WTC11 (cell line): ENCODE measurements around the gene TNFRSF11A. TPM values are rescaled to one million over a fixed set of nuclear protein-coding genes. Genes with fewer than 3 reads are reported as not detected.

Source experiments
- ATAC-seq: fragments of 200-7000 bp; cut with Tn5 transposase; 2 replicates; pipeline ENCODE4 v1.10.0; 2021; ENCODE audit warnings: mild to moderate bottlenecking, moderate library complexity
- CTCF ChIA-PET: fragments of 300-600 bp; sonication (Branson Sonifier 250); formaldehyde crosslinking; loops from one replicate; lab custom pipeline; 2021; ENCODE audit warnings: antibody characterized with exemption; lab: Charles Lee
- POLR2A ChIA-PET: fragments of 350-600 bp; sonication (Branson Sonifier 250); formaldehyde crosslinking; loops from one replicate; lab custom pipeline; 2021; ENCODE audit warnings: antibody characterized with exemption; lab: Charles Lee
- DNase-seq: peaks from one replicate; pipeline ENCODE4 v3.0.0; 2021; ENCODE audit warnings: low spot score
- H3K27ac Mint-ChIP-seq: 2 replicates; pipeline ENCODE4 v1.8.0; 2021; ENCODE audit warnings: mixed read lengths
- H3K27me3 Mint-ChIP-seq: 2 replicates; pipeline ENCODE4 v1.8.0; 2021; ENCODE audit warnings: low read depth, mild to moderate bottlenecking, moderate library complexity, mixed read lengths
- H3K36me3 Mint-ChIP-seq: 2 replicates; pipeline ENCODE4 v1.8.0; 2021; ENCODE audit warnings: mixed read lengths
- H3K4me1 Mint-ChIP-seq: 2 replicates; pipeline ENCODE4 v1.8.0; 2022; ENCODE audit warnings: mixed read lengths
- H3K4me3 Mint-ChIP-seq: 2 replicates; pipeline ENCODE4 v1.8.0; 2021; ENCODE audit warnings: mild to moderate bottlenecking, moderate library complexity, mixed read lengths
- H3K9me3 Mint-ChIP-seq: 2 replicates; pipeline ENCODE4 v1.8.0; 2021; ENCODE audit warnings: mixed read lengths
- ATF3 ChIP-seq: sonication (generic); formaldehyde crosslinking; conservative IDR thresholded peaks from 2 replicates; pipeline ENCODE4 v1.8.1; 2022; ENCODE audit warnings: mild to moderate bottlenecking, missing genetic modification reagents
- ATF6 ChIP-seq: sonication (generic); formaldehyde crosslinking; IDR thresholded peaks from 2 replicates; pipeline ENCODE4 v1.8.1; 2023; ENCODE audit warnings: mild to moderate bottlenecking, missing genetic modification reagents
- E2F4 ChIP-seq: sonication (generic); formaldehyde crosslinking; IDR thresholded peaks from 2 replicates; pipeline ENCODE4 v1.8.1; 2022; ENCODE audit warnings: low read depth, mild to moderate bottlenecking, moderate library complexity, missing genetic modification reagents, borderline replicate concordance
- ELF4 ChIP-seq: sonication (generic); formaldehyde crosslinking; IDR thresholded peaks from 2 replicates; pipeline ENCODE4 v1.8.1; 2022; ENCODE audit warnings: low read depth, mild to moderate bottlenecking, moderate library complexity, missing genetic modification reagents
- NR1H2 ChIP-seq: sonication (generic); formaldehyde crosslinking; IDR thresholded peaks from 2 replicates; pipeline ENCODE4 v1.9.0; 2021; ENCODE audit warnings: mild to moderate bottlenecking, moderate library complexity, missing genetic modification reagents
- NR2C2 ChIP-seq: sonication (generic); formaldehyde crosslinking; IDR thresholded peaks from 2 replicates; pipeline ENCODE4 v1.8.0; 2022; ENCODE audit warnings: mild to moderate bottlenecking, missing genetic modification reagents
- RORB ChIP-seq: fragments of 250-450 bp; sonication (Bioruptor Pico); IDR thresholded peaks from 2 replicates; pipeline ENCODE4 v1.9.0; 2021; ENCODE audit warnings: mild to moderate bottlenecking
- SMAD3 ChIP-seq: sonication (generic); formaldehyde crosslinking; IDR thresholded peaks from 2 replicates; pipeline ENCODE4 v1.8.0; 2022; ENCODE audit warnings: missing genetic modification reagents, mild to moderate bottlenecking, borderline replicate concordance
- SMAD4 ChIP-seq: sonication (generic); formaldehyde crosslinking; IDR thresholded peaks from 2 replicates; pipeline ENCODE4 v1.8.0; 2022; ENCODE audit warnings: mild to moderate bottlenecking, missing genetic modification reagents
- ZBTB43 ChIP-seq: sonication (generic); formaldehyde crosslinking; IDR thresholded peaks from 2 replicates; pipeline ENCODE4 v1.8.1; 2023; ENCODE audit warnings: mild to moderate bottlenecking, missing genetic modification reagents
- ZNF121 ChIP-seq: sonication (generic); formaldehyde crosslinking; IDR thresholded peaks from 2 replicates; pipeline ENCODE4 v1.8.0; 2023; ENCODE audit warnings: missing genetic modification reagents
- ZNF263 ChIP-seq: sonication (generic); formaldehyde crosslinking; IDR thresholded peaks from 2 replicates; pipeline ENCODE4 v1.8.1; 2022; ENCODE audit warnings: low read depth, mild to moderate bottlenecking, moderate library complexity, missing genetic modification reagents
- ZNF281 ChIP-seq: sonication (generic); formaldehyde crosslinking; IDR thresholded peaks from 2 replicates; pipeline ENCODE4 v1.8.0; 2023; ENCODE audit warnings: mild to moderate bottlenecking, missing genetic modification reagents
- ZNF416 ChIP-seq: fragments of 250-450 bp; sonication (Bioruptor Pico); IDR thresholded peaks from 2 replicates; pipeline ENCODE4 v1.9.0; 2021; ENCODE audit warnings: mild to moderate bottlenecking, inconsistent platforms
- ZNF425 ChIP-seq: fragments of 250-450 bp; sonication (Bioruptor Pico); conservative IDR thresholded peaks from 2 replicates; pipeline ENCODE4 v1.9.0; 2021; ENCODE audit warnings: mild to moderate bottlenecking
- ZNF671 ChIP-seq: fragments of 250-450 bp; sonication (Bioruptor Pico); IDR thresholded peaks from 2 replicates; pipeline ENCODE4 v1.8.0; 2021; ENCODE audit warnings: mild to moderate bottlenecking
- total RNA-seq: library from RNA; stranded (reverse); gene quantifications from 3 replicates; pipeline ENCODE4 v1.2.3, GENCODE V29; 2021
- TF ChIP-seq, protein P1 (sequence below): fragments of 250-450 bp; sonication (Bioruptor Pico); IDR thresholded peaks from 2 replicates; pipeline ENCODE4 v1.9.0; 2021; ENCODE audit warnings: mild to moderate bottlenecking
- TF ChIP-seq, protein P2 (sequence below): sonication (generic); formaldehyde crosslinking; IDR thresholded peaks from 2 replicates; pipeline ENCODE4 v1.8.0; 2023; ENCODE audit warnings: missing genetic modification reagents
- TF ChIP-seq, protein P3 (sequence below): sonication (generic); formaldehyde crosslinking; IDR thresholded peaks from 2 replicates; pipeline ENCODE4 v1.8.1; 2022; ENCODE audit warnings: mild to moderate bottlenecking, missing genetic modification reagents, moderate library complexity, borderline replicate concordance

TNFRSF11A gene
- total RNA-seq, 1 experiment from 2014 or later = 4.9 TPM

DNA sequence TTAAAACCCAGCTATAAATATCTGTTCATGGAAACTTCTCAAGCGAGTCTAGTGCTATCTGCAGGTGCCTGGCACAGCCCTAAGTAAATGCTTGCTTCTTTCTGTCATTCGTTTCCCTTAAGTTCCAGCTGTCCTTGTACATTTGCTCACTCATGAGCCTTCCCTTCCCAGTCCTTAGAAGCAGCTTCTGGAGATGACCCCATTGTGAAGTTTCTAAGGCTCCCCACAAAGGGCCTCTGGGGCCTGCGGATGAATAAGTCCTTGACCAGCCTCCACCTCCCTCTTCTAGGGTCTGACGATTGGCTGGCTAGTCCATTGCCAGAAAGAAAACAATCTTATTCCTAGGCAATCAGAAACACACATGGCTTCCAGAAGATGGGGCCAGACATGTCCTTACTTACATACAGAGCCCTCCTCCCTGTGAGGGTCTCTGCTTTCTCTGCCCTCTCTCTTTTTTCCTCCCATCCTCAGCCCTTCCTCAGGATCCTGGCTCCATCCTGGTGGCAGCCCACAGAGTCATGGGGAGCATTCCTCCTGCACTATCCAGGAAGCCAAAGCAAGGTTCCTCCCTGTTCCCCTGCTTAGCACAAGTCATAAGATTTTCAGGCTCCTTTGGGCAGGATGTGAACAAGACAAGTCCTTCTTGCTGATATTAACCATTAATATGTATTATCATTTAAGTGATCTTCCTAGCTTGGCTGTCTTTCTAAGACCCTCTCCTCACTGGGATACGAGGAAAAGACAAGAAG, 87.3 kb downstream of the TNFRSF11A start:
- no peaks in the 10 kb centered on the region; the same call in 1 of the 2 replicates for H3K27me3 Mint-ChIP-seq
- no peak for ATAC-seq
- H3K27ac Mint-ChIP-seq = no peak overlapping the region
- no peaks in the 10 kb centered on the region for H3K4me1 Mint-ChIP-seq
- peaks cover 10% of the 10 kb centered on the region for H3K9me3 Mint-ChIP-seq
- CTCF ChIA-PET = no interaction called here
- TF ChIP-seq RORB (CRISPR knock-in tag) = no peak
- no peak for TF ChIP-seq ZBTB43
- no peak for TF ChIP-seq E2F4 (CRISPR knock-in tag)
- no peaks in the 10 kb centered on the region for H3K36me3 Mint-ChIP-seq
- no peak overlapping the region for H3K4me3 Mint-ChIP-seq
- DNase-seq = no peak
- POLR2A ChIA-PET = no interaction called here

GRCh38 chr18:62413206-62413605, 88.1 kb downstream of the TNFRSF11A start:
- no peak overlapping the region for H3K27ac Mint-ChIP-seq
- ATAC-seq (no peak), DNase-seq (no peak)
- CTCF ChIA-PET = interaction anchor here (1.2 to 1.6 kb wide), 2 partner anchors 9 to 12 kb away, joined by 3 to 7 read pairs; no protein-coding TSS in a partner anchor
- POLR2A ChIA-PET = no interaction called here
- H3K4me3 Mint-ChIP-seq = no peak overlapping the region
- H3K27me3 Mint-ChIP-seq = no peaks in the 10 kb centered on the region; the same call in 1 of the 2 replicates
- TF ChIP-seq ATF3 (CRISPR knock-in tag) (no peak), NR2C2 (CRISPR knock-in tag) (no peak), ELF4 (CRISPR knock-in tag) (no peak), ZNF281 (no peak)
- TF ChIP-seq, protein P1, sequence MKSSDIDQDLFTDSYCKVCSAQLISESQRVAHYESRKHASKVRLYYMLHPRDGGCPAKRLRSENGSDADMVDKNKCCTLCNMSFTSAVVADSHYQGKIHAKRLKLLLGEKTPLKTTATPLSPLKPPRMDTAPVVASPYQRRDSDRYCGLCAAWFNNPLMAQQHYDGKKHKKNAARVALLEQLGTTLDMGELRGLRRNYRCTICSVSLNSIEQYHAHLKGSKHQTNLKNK (CRISPR knock-in tag) = no peak
- no peaks in the 10 kb centered on the region for H3K4me1 Mint-ChIP-seq
- no peaks in the 10 kb centered on the region for H3K36me3 Mint-ChIP-seq
- peaks cover 10% of the 10 kb centered on the region for H3K9me3 Mint-ChIP-seq

GRCh38 chr18:62418258-62418657, 93.1 kb downstream of the TNFRSF11A start:
- no peak for ATAC-seq
- no peak overlapping the region for H3K27ac Mint-ChIP-seq
- H3K36me3 Mint-ChIP-seq = no peaks in the 10 kb centered on the region
- peaks cover 5% of the 10 kb centered on the region; the same call in 1 of the 2 replicates for H3K9me3 Mint-ChIP-seq
- DNase-seq = no peak
- no peaks in the 10 kb centered on the region for H3K4me1 Mint-ChIP-seq
- CTCF ChIA-PET = interaction anchor here (0.9 kb wide), 1 partner anchor 18 kb away, joined by 3 read pairs; no protein-coding TSS in a partner anchor
- POLR2A ChIA-PET = no interaction called here
- H3K4me3 Mint-ChIP-seq = no peak overlapping the region
- H3K27me3 Mint-ChIP-seq = no peaks in the 10 kb centered on the region
- no peak for TF ChIP-seq SMAD4 (CRISPR knock-in tag)
- TF ChIP-seq, protein P2, sequence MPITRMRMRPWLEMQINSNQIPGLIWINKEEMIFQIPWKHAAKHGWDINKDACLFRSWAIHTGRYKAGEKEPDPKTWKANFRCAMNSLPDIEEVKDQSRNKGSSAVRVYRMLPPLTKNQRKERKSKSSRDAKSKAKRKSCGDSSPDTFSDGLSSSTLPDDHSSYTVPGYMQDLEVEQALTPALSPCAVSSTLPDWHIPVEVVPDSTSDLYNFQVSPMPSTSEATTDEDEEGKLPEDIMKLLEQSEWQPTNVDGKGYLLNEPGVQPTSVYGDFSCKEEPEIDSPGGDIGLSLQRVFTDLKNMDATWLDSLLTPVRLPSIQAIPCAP (CRISPR knock-in tag) = no peak
- TF ChIP-seq ZNF263 (CRISPR knock-in tag) = no peak
- TF ChIP-seq NR1H2 (CRISPR knock-in tag) = no peak
- no peak for TF ChIP-seq ZNF671 (CRISPR knock-in tag)
- TF ChIP-seq ZNF425 (CRISPR knock-in tag) = no peak
- TF ChIP-seq ATF6 (CRISPR knock-in tag) = no peak
- no peak for TF ChIP-seq SMAD3 (CRISPR knock-in tag)
- no peak for TF ChIP-seq ZNF121
- TF ChIP-seq, protein P3, sequence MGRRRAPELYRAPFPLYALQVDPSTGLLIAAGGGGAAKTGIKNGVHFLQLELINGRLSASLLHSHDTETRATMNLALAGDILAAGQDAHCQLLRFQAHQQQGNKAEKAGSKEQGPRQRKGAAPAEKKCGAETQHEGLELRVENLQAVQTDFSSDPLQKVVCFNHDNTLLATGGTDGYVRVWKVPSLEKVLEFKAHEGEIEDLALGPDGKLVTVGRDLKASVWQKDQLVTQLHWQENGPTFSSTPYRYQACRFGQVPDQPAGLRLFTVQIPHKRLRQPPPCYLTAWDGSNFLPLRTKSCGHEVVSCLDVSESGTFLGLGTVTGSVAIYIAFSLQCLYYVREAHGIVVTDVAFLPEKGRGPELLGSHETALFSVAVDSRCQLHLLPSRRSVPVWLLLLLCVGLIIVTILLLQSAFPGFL (CRISPR knock-in tag) = no peak
- no peak for TF ChIP-seq ZNF416 (CRISPR knock-in tag)
